Stomach smooth muscle (tissue), 2 donors: ENCODE results near the gene MAML2.

Source experiments
- H3K27ac ChIP-seq: one replicate; pipeline ENCODE4 v1.7.0; 2013; ENCODE audit warnings: mild to moderate bottlenecking, low read length, inconsistent platforms
- H3K27me3 ChIP-seq, 2 donors: one replicate each; pipeline ENCODE4 v1.7.0; 2013; ENCODE audit warnings: low read length in 2 of 2; ENCODE audit not compliant: insufficient read depth in 2 of 2, control insufficient read depth in 1 of 2
- H3K36me3 ChIP-seq, 2 donors: one replicate each; pipeline ENCODE4 v1.7.0; 2013; ENCODE audit warnings: low read length in 2 of 2; ENCODE audit not compliant: control insufficient read depth in 2 of 2, insufficient read depth in 2 of 2
- H3K4me1 ChIP-seq: one replicate; pipeline ENCODE4 v1.7.0; 2013; ENCODE audit warnings: low read length; ENCODE audit not compliant: control insufficient read depth, insufficient read depth
- H3K4me3 ChIP-seq, 2 donors: one replicate each; pipeline ENCODE4 v1.7.0; 2013; ENCODE audit warnings: low read length in 2 of 2
- H3K9ac ChIP-seq, 2 donors: one replicate each; pipeline ENCODE4 v1.7.0; 2013; ENCODE audit warnings: low read length in 2 of 2, mild to moderate bottlenecking in 1 of 2
- H3K9me3 ChIP-seq, 2 donors: one replicate each; pipeline ENCODE4 v1.7.0; 2013; ENCODE audit warnings: low read length in 2 of 2; ENCODE audit not compliant: control insufficient read depth in 2 of 2
- donor health status: healthy.
- donor health status: Pancreatic carcinoma.

The MAML2 gene

DNA sequence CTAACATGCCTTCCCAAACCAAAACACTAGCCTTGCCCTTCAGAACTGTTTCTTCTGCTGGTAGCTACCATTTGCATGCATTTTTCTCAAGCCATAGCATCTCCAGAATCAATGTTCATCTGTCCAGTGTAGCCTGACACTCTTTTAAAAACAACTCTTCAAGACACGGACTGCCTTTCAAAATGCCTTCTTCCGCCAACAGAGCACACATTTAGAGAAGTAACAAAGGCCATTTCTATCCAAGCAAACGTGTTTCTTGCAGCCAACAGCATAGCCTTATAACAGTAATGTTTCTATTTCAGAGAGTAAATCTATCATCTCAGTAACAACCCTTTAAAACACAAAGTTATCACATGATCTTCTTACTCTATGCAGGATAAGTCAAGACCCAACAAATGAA is 275.8 kb downstream of the MAML2 start:
- Histone ChIP-seq H3K36me3 (no peaks in the 10 kb centered on the region), H3K9ac (no peak overlapping the region), H3K9me3 (no peaks in the 10 kb centered on the region), H3K27ac (no peak overlapping the region), H3K27me3 (no peaks in the 10 kb centered on the region), H3K4me1 (no peaks in the 10 kb centered on the region), H3K4me3 (no peak overlapping the region)

DNA sequence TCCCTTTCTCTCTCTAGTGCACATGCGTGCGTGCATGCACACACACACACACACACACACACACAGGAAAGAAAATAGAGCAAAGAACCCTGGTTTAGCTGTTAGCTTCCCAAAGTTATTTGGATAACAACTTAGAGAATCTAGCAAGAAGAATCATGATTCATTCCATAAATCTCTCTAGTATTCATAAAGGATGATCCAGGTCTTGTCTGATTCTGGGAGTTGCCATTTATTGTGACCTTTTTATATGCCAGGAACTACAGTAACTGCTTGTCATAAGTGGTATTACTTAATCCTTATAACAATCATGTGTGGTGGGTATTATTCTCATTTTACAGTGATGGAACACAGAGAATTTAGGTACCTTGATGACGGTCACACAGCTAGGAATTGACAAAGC is 277.6 kb downstream of the MAML2 start:
- H3K4me3 ChIP-seq, result no peak overlapping the region
- H3K4me1 ChIP-seq, result no peaks in the 10 kb centered on the region
- H3K36me3 ChIP-seq, result no peaks in the 10 kb centered on the region
- no peaks in the 10 kb centered on the region for H3K27me3 ChIP-seq
- H3K9me3 ChIP-seq, result no peaks in the 10 kb centered on the region
- no peak overlapping the region for H3K27ac ChIP-seq
- no peak overlapping the region for H3K9ac ChIP-seq

- Histone ChIP-seq H3K4me3 (no peak overlapping the region), H3K27me3 (no peaks in the 10 kb centered on the region), H3K9me3 (no peaks in the 10 kb centered on the region), H3K9ac (no peak overlapping the region), H3K36me3 (no peaks in the 10 kb centered on the region), H3K27ac (no peak overlapping the region), H3K4me1 (no peaks in the 10 kb centered on the region)
Measured at GRCh38 chr11:96063886-96064285, 279.1 kb downstream of the MAML2 start.

DNA sequence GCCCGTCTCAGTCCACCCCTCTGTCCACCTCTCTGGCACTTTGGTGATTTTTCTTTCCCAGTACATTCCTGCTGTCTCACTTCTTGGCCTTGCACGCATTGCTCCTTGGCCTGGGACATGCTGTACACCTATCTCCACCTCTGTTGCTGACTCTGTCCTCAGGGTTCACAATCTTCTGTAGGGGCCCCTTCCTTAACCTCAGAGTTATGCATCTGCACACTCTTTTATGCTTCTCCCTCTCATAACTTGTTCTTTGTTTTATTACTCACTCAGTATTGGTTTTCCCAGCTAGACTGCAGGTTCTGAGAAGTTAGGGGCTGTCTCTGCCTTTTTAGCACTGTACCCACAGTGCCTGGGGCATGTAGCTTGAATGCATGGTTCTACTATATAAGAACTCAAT is 279.9 kb downstream of the MAML2 start:
- Histone ChIP-seq H3K9me3 (no peaks in the 10 kb centered on the region), H3K27me3 (no peaks in the 10 kb centered on the region), H3K36me3 (no peaks in the 10 kb centered on the region), H3K4me1 (no peaks in the 10 kb centered on the region), H3K4me3 (no peak overlapping the region), H3K9ac (no peak overlapping the region), H3K27ac (no peak overlapping the region)

- Histone ChIP-seq H3K27me3 (no peaks in the 10 kb centered on the region), H3K9ac (no peak overlapping the region), H3K36me3 (no peaks in the 10 kb centered on the region), H3K4me1 (no peaks in the 10 kb centered on the region), H3K4me3 (no peak overlapping the region), H3K27ac (no peak overlapping the region), H3K9me3 (no peaks in the 10 kb centered on the region)
Measured at GRCh38 chr11:96062134-96062533, 280.9 kb downstream of the MAML2 start.

- Histone ChIP-seq H3K36me3 (no peaks in the 10 kb centered on the region), H3K9me3 (no peaks in the 10 kb centered on the region), H3K27ac (no peak overlapping the region), H3K9ac (no peak overlapping the region), H3K4me3 (no peak overlapping the region), H3K4me1 (no peaks in the 10 kb centered on the region), H3K27me3 (no peaks in the 10 kb centered on the region)
Measured at GRCh38 chr11:96061730-96062129, 281.3 kb downstream of the MAML2 start.

- no peak overlapping the region for H3K27ac ChIP-seq
- no peaks in the 10 kb centered on the region for H3K36me3 ChIP-seq
- no peak overlapping the region for H3K9ac ChIP-seq
- H3K9me3 ChIP-seq, result no peaks in the 10 kb centered on the region
- no peak overlapping the region for H3K4me3 ChIP-seq
- no peaks in the 10 kb centered on the region for H3K4me1 ChIP-seq
- no peaks in the 10 kb centered on the region for H3K27me3 ChIP-seq
Measured at GRCh38 chr11:96061069-96061468, 281.9 kb downstream of the MAML2 start.

DNA sequence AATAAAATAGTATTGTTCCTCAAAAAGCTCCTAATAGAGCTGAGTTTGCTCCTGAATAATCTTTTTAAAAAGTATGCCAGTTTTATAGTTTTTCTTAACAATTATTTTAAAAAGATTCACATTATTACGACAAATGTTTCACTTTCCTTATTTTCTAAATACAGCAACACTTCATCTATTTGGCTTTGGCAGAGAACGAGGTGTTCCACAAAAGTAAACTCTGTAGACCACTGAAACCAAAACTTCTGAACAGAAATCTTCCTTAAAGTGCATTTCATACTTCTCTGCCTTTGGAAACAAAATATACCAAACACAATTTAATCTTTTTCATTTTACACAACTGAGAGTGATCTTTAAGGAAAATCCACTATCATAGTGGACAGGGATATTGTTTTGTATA is 285.5 kb downstream of the MAML2 start:
- no peak overlapping the region for H3K27ac ChIP-seq
- peaks cover 3% of the 10 kb centered on the region for H3K4me1 ChIP-seq
- no peak overlapping the region for H3K4me3 ChIP-seq

GRCh38 chr11:96056576-96056975 is 286.4 kb downstream of the MAML2 start:
- peaks cover 3% of the 10 kb centered on the region for H3K4me1 ChIP-seq
- H3K27ac ChIP-seq, result no peak overlapping the region
- no peaks in the 10 kb centered on the region for H3K36me3 ChIP-seq
- no peak overlapping the region for H3K9ac ChIP-seq
- no peaks in the 10 kb centered on the region for H3K9me3 ChIP-seq
- no peak overlapping the region for H3K4me3 ChIP-seq
- no peaks in the 10 kb centered on the region for H3K27me3 ChIP-seq

More for the DNA sequence above, 285.5 kb downstream of the MAML2 start:
- H3K27me3 ChIP-seq, result no peaks in the 10 kb centered on the region
- no peaks in the 10 kb centered on the region for H3K9me3 ChIP-seq
- no peak overlapping the region for H3K9ac ChIP-seq
- H3K36me3 ChIP-seq, result no peaks in the 10 kb centered on the region

- H3K9ac ChIP-seq, result no peak overlapping the region
- peaks cover 3% of the 10 kb centered on the region for H3K4me1 ChIP-seq
Measured at GRCh38 chr11:96055706-96056387, 287.1 kb downstream of the MAML2 start.

DNA sequence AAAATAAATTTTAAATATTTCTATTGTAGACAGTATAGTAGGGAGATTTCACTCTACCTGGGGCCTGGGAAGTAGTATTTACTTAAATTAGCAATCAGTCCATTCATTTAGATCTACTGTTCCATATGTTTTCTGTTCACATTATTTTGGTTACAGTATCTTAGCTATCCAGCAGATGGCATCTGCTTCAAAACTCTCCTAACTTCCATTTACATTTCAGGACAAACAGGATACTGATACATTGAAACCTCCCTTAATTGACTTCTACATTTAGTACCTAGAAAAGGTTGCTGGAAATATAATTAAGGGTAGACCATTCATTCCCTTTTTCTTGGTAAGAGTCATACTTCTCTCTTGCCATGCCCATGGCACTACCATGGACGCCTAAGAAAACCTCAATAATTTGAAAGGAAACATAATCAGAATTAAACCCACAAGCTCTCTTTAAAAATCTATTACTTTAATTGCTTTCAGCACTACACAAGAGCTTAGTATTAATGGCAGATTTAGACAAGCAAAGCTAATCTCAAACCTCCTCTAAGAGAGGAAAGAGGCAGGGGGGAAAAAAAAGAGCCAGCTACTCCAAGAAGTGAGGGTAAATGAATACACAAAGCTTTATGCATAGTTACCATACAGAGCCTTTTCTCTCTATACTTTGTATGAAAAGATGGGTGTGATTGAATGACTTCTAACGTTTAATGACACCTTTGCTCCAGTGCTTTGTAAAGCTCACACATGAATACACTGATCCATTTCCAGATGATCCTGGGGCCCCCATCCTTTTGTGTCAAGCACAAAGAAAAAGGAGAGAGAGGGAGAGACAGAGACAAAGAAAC is 287.9 kb downstream of the MAML2 start:
- H3K4me1 ChIP-seq, result peaks cover 3% of the 10 kb centered on the region
- no peaks in the 10 kb centered on the region for H3K36me3 ChIP-seq
- peak overlapping the region in 1 of 2 donors; percentile 39 for H3K9ac ChIP-seq
- no peak overlapping the region for H3K27ac ChIP-seq
- H3K9me3 ChIP-seq, result no peaks in the 10 kb centered on the region
- H3K27me3 ChIP-seq, result no peaks in the 10 kb centered on the region
- H3K4me3 ChIP-seq, result no peak overlapping the region

More at GRCh38 chr11:96055706-96056387, 287.1 kb downstream of the MAML2 start:
- H3K4me3 ChIP-seq, result no peak overlapping the region
- H3K27ac ChIP-seq, result no peak overlapping the region
- no peaks in the 10 kb centered on the region for H3K36me3 ChIP-seq
- H3K9me3 ChIP-seq, result no peaks in the 10 kb centered on the region
- H3K27me3 ChIP-seq, result no peaks in the 10 kb centered on the region
